Effector memory CD8-positive, alpha-beta T cell (primary cell): Measurements from ENCODE around the gene C10orf105.
A peak's percentile ranks its signal among the peaks of the same experiment; 100 is the strongest.

Experiments
- ATAC-seq: fragments of 150-1000 bp; cut with Tn5 transposase; replicated peaks from 2 replicates; pipeline ENCODE4 v1.10.0; 2021; ENCODE audit warnings: mild to moderate bottlenecking, moderate library complexity
- DNase-seq, 3 experiments: peaks; one replicate each; pipeline ENCODE4 v3.0.0; 2021
- H3K27ac Mint-ChIP-seq, 2 donors: one replicate each; pipeline ENCODE4 v1.8.0; 2022; ENCODE audit warnings: mild to moderate bottlenecking in 2 of 2, mixed read lengths in 2 of 2, moderate library complexity in 2 of 2
- H3K27me3 Mint-ChIP-seq, 2 donors: one replicate each; pipeline ENCODE4 v1.8.0; 2022; ENCODE audit warnings: mixed read lengths in 2 of 2
- H3K36me3 Mint-ChIP-seq: one replicate; pipeline ENCODE4 v1.8.0; 2022; ENCODE audit warnings: mild to moderate bottlenecking, moderate library complexity, mixed read lengths; ENCODE audit not compliant: insufficient read depth
- H3K4me1 Mint-ChIP-seq, 2 donors: one replicate each; pipeline ENCODE4 v1.8.0; 2022; ENCODE audit warnings: low read depth in 2 of 2, mixed read lengths in 2 of 2
- H3K4me3 Mint-ChIP-seq, 2 donors: one replicate each; pipeline ENCODE4 v1.8.0; 2022; ENCODE audit warnings: mild to moderate bottlenecking in 2 of 2, mixed read lengths in 2 of 2, moderate library complexity in 2 of 2
- H3K9me3 Mint-ChIP-seq, 2 donors: one replicate each; pipeline ENCODE4 v1.8.0; 2022; ENCODE audit warnings: mixed read lengths in 2 of 2

Gene C10orf105

DNA sequence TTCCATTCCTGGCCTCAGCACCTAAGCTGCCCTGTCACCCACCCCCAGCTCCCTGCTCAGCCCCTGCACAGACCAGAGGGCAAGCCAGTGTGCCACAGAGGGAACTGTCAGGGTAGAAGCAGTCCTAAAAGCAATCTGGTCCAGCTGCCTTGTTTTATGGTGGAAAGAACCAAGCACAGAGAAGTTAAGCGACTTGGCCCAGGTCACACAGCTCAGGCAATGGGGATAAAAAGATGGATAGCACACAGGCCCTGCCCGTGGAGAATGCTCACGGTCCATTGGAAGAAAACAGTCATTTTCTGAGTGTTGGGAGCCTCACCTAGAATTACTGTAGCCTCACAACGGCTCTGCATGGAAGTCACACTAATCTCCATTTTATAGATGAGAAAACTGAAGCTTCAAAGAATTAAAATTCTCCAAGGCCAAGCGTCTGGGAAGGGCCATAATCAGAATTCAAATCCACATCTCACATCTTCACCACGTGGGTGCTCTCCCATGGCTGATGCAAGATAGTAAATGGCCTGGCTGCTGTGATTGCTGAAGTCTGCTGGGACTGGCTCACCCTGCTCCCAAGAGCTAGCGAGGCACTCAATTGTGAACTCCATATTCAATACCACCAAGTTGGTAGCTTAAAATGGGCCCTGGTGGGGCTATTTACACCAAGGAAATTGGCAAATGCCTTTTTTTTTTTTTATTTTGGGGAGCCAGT is 26.8 kb downstream of the C10orf105 start:
- no peak overlapping the region for H3K4me3 Mint-ChIP-seq
- no peak overlapping the region for H3K27ac Mint-ChIP-seq
- H3K36me3 Mint-ChIP-seq, result peaks cover 13% of the 10 kb centered on the region
- peaks cover 28 to 33% of the 10 kb centered on the region in 2 donors for H3K4me1 Mint-ChIP-seq
- DNase-seq (no peak), ATAC-seq (no peak)
- peaks cover 5 to 8% of the 10 kb centered on the region in 2 donors for H3K9me3 Mint-ChIP-seq
- no peaks in the 10 kb centered on the region for H3K27me3 Mint-ChIP-seq

DNA sequence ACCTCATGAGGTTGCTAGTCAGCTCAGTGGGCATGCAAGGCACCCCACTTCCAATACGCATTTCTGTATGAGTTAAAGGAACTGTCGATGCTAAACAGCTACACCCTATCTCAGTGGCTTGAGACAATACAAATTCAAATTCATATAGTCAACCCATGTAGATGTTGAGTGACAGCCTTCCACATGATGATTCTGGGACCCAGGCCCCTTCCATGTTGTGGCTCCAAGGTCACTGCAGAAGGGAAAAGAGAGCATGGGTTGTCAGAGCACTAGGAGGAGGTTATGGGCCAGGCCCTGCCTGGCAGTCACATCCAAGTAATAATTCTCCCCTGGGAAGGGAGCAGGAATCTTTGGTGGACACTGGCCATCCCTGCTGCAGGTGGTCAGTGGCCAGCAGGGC is 28.2 kb downstream of the C10orf105 start:
- H3K9me3 Mint-ChIP-seq, result peaks cover 5 to 8% of the 10 kb centered on the region in 2 donors
- H3K36me3 Mint-ChIP-seq, result peaks cover 18% of the 10 kb centered on the region
- no peaks in the 10 kb centered on the region for H3K27me3 Mint-ChIP-seq
- no peak overlapping the region for H3K4me3 Mint-ChIP-seq
- H3K4me1 Mint-ChIP-seq, result peaks cover 16 to 20% of the 10 kb centered on the region in 2 donors
- no peak for DNase-seq
- no peak for ATAC-seq
- peak overlapping the region; percentile 27 to 51 for H3K27ac Mint-ChIP-seq

GRCh38 chr10:71690094-71690720 is 29.4 kb downstream of the C10orf105 start:
- ATAC-seq, result no peak
- peak overlapping the region in 1 of 2 donors; percentile 83 for H3K27ac Mint-ChIP-seq
- no peak for DNase-seq
- H3K4me1 Mint-ChIP-seq, result peaks cover 14 to 20% of the 10 kb centered on the region in 2 donors
- H3K36me3 Mint-ChIP-seq, result peaks cover 18% of the 10 kb centered on the region
- H3K27me3 Mint-ChIP-seq, result no peaks in the 10 kb centered on the region
- H3K4me3 Mint-ChIP-seq, result no peak overlapping the region
- H3K9me3 Mint-ChIP-seq, result peaks cover 5 to 8% of the 10 kb centered on the region in 2 donors

GRCh38 chr10:71688256-71688655 is 31.3 kb downstream of the C10orf105 start:
- Mint-ChIP-seq H3K9me3 (peaks cover 5 to 8% of the 10 kb centered on the region in 2 donors), H3K27ac (peak overlapping the region; percentile 95 to 96), H3K4me1 (peaks cover 4 to 5% of the 10 kb centered on the region in 2 donors), H3K36me3 (peaks cover 15% of the 10 kb centered on the region), H3K4me3 (peak overlapping the region; percentile 26 to 30), H3K27me3 (no peaks in the 10 kb centered on the region)
- DNase-seq (no peak), ATAC-seq (no peak)

DNA sequence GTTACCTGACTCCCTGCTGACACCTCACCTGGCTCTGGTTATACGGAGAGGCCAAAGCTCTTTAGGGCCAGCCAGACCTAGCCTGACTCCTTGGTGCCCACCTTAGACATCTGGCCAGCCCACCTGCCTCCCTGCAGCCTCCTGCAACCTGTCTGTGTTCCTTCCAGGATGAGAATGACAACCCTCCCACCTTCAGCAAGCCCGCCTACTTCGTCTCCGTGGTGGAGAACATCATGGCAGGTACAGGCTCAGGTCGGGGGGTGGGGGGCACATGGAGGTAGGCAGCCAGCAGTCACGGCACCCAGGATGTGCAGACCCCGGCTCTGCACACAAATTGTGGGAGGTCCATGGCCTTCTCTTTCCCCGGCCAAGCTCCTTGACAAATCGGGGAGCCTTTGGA is 32.1 kb downstream of the C10orf105 start:
- H3K27me3 Mint-ChIP-seq, result no peaks in the 10 kb centered on the region
- H3K27ac Mint-ChIP-seq, result peak overlapping the region; percentile 95 to 96
- ATAC-seq, result no peak

GRCh38 chr10:71687077-71687476 is 32.5 kb downstream of the C10orf105 start:
- Mint-ChIP-seq H3K4me3 (no peak overlapping the region), H3K4me1 (peaks cover 4 to 5% of the 10 kb centered on the region in 2 donors), H3K27ac (peak overlapping the region; percentile 95 to 96), H3K27me3 (no peaks in the 10 kb centered on the region), H3K36me3 (peaks cover 15% of the 10 kb centered on the region), H3K9me3 (peaks cover 5 to 8% of the 10 kb centered on the region in 2 donors)
- DNase-seq, result no peak
- ATAC-seq, result no peak

More for the DNA sequence above, 32.1 kb downstream of the C10orf105 start:
- peaks cover 5 to 8% of the 10 kb centered on the region in 2 donors for H3K9me3 Mint-ChIP-seq
- no peak for DNase-seq
- H3K36me3 Mint-ChIP-seq, result peaks cover 15% of the 10 kb centered on the region
- H3K4me1 Mint-ChIP-seq, result peaks cover 4 to 5% of the 10 kb centered on the region in 2 donors
- H3K4me3 Mint-ChIP-seq, result no peak overlapping the region

GRCh38 chr10:71685554-71686232 is 33.9 kb downstream of the C10orf105 start:
- ATAC-seq (no peak), DNase-seq (no peak)

GRCh38 chr10:71684356-71685173 is 35.0 kb downstream of the C10orf105 start:
- Mint-ChIP-seq H3K27ac (peak overlapping the region in 1 of 2 donors; percentile 15), H3K4me1 (peaks cover 4 to 5% of the 10 kb centered on the region in 2 donors), H3K9me3 (peaks cover 5 to 8% of the 10 kb centered on the region in 2 donors), H3K27me3 (peaks cover 0 to 7% of the 10 kb centered on the region in 2 donors), H3K36me3 (peaks cover 17% of the 10 kb centered on the region), H3K4me3 (no peak overlapping the region)
- DNase-seq (no peak), ATAC-seq (no peak)

More at GRCh38 chr10:71685554-71686232, 33.9 kb downstream of the C10orf105 start:
- Mint-ChIP-seq H3K27me3 (no peaks in the 10 kb centered on the region), H3K9me3 (peaks cover 5 to 8% of the 10 kb centered on the region in 2 donors), H3K4me3 (no peak overlapping the region), H3K36me3 (peaks cover 17% of the 10 kb centered on the region), H3K27ac (peak overlapping the region; percentile 6 to 38), H3K4me1 (peaks cover 4 to 5% of the 10 kb centered on the region in 2 donors)

- Mint-ChIP-seq H3K27ac (peak overlapping the region in 1 of 2 donors; percentile 16), H3K27me3 (peaks cover 0 to 17% of the 10 kb centered on the region in 2 donors), H3K4me1 (peaks cover 4% of the 10 kb centered on the region in 2 donors), H3K9me3 (peaks cover 5% of the 10 kb centered on the region in 2 donors), H3K36me3 (peaks cover 12% of the 10 kb centered on the region), H3K4me3 (no peak overlapping the region)
- no peak for DNase-seq
- ATAC-seq, result no peak
Measured at GRCh38 chr10:71683301-71683700, 36.3 kb downstream of the C10orf105 start.

- Mint-ChIP-seq H3K36me3 (peaks cover 5% of the 10 kb centered on the region), H3K27me3 (peaks cover 0 to 29% of the 10 kb centered on the region in 2 donors), H3K4me3 (no peak overlapping the region), H3K27ac (no peak overlapping the region), H3K4me1 (peaks cover 0 to 4% of the 10 kb centered on the region in 2 donors), H3K9me3 (no peaks in the 10 kb centered on the region)
- ATAC-seq, result no peak
- no peak for DNase-seq
Measured at GRCh38 chr10:71681977-71682376, 37.6 kb downstream of the C10orf105 start.

- DNase-seq (no peak), ATAC-seq (no peak)
- H3K4me1 Mint-ChIP-seq, result peaks cover 0 to 2% of the 10 kb centered on the region in 2 donors
- H3K27ac Mint-ChIP-seq, result no peak overlapping the region
- H3K9me3 Mint-ChIP-seq, result no peaks in the 10 kb centered on the region
- peaks cover 0 to 29% of the 10 kb centered on the region in 2 donors for H3K27me3 Mint-ChIP-seq
- peaks cover 2% of the 10 kb centered on the region for H3K36me3 Mint-ChIP-seq
- H3K4me3 Mint-ChIP-seq, result no peak overlapping the region
Measured at GRCh38 chr10:71679425-71679824, 40.2 kb downstream of the C10orf105 start.

GRCh38 chr10:71678057-71678805 is 41.3 kb downstream of the C10orf105 start:
- no peak overlapping the region for H3K27ac Mint-ChIP-seq
- no peaks in the 10 kb centered on the region for H3K4me1 Mint-ChIP-seq
- peaks cover 2% of the 10 kb centered on the region for H3K36me3 Mint-ChIP-seq
- ATAC-seq (no peak), DNase-seq (no peak)
- no peaks in the 10 kb centered on the region for H3K9me3 Mint-ChIP-seq
- H3K4me3 Mint-ChIP-seq, result no peak overlapping the region
- peaks cover 0 to 29% of the 10 kb centered on the region in 2 donors for H3K27me3 Mint-ChIP-seq
